ENCODE results near the gene HPCAL1.

- TF ChIP-seq CTCF (conservative IDR thresholded peaks at IDR 0.05; ENCODE audit: low read length), result no peak
- TF ChIP-seq EZH2phosphoT487 (IDR thresholded peaks at IDR 0.05; ENCODE audit: borderline replicate concordance, low read depth, low read length), result no peak
Measured at GRCh38 chr2:10296142-10296541, 6.6 kb upstream of the HPCAL1 start.

Measured in OCI-LY7 (cell line).